ENCODE measurements around the gene ACVR1. TPM values are rescaled to one million over a fixed set of nuclear protein-coding genes. Genes with fewer than 3 reads are reported as not detected.

The ACVR1 gene
- total and polyA plus RNA-seq, 2 of the 13 experiments (the other 11 are each of a cell fraction or from before 2014, with no cell fraction given), result 2.3 to 5.4 TPM

DNA sequence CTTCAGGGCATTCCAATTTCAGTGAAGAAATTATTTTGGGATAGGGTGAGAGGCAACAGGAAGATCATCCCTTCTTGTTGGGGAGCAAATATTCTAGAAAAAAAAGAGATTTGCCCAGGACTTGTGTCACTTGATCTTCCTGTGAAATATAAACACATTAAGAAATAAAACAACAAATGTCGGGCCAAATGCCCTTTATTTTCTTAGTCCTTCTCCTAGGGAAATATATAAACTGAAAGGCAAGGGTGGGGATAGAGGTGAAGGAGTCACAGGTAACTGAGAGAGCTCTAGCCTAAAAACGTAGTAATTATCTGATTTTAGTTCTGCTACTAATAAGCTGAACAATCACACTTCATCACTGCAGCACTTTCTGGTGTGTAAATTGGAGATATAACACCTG is 142.9 kb downstream of the ACVR1 start:
- TF ChIP-seq, protein P1, sequence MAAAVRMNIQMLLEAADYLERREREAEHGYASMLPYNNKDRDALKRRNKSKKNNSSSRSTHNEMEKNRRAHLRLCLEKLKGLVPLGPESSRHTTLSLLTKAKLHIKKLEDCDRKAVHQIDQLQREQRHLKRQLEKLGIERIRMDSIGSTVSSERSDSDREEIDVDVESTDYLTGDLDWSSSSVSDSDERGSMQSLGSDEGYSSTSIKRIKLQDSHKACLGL (CRISPR knock-in tag; IDR thresholded peaks at IDR 0.05), result no peak
- TF ChIP-seq ZNF451 (CRISPR knock-in tag; IDR thresholded peaks at IDR 0.05) (no peak), NR2F2 (IDR thresholded peaks at IDR 0.05; ENCODE audit: borderline replicate concordance, low read depth) (no peak), ZNF768 (CRISPR knock-in tag; IDR thresholded peaks at IDR 0.05) (no peak), ZNF724P (CRISPR knock-in tag; IDR thresholded peaks at IDR 0.05; ENCODE audit: borderline replicate concordance) (no peak), ONECUT2 (CRISPR knock-in tag; IDR thresholded peaks at IDR 0.05) (no peak), ETV5 (CRISPR knock-in tag; IDR thresholded peaks at IDR 0.05; ENCODE audit: borderline replicate concordance) (no peak)
- TF ChIP-seq, protein P2, sequence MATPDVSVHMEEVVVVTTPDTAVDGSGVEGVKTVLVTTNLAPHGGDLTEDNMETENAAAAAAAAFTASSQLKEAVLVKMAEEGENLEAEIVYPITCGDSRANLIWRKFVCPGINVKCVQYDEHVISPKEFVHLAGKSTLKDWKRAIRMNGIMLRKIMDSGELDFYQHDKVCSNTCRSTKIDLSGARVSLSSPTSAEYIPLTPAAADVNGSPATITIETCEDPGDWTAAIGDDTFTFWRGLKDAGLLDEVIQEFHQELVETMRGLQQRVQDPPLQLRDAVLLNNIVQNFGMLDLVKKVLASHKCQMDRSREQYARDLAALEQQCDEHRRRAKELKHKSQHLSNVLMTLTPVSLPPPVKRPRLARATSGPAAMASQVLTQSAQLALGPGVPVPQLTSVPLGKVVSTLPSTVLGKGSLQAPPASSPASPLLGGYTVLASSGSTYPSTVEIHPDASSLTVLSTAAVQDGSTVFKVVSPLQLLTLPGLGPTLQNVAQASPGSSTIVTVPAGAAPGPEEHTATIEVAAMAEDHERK (CRISPR knock-in tag; IDR thresholded peaks at IDR 0.05; ENCODE audit: low read depth), result no peak
- TF ChIP-seq, protein P3, sequence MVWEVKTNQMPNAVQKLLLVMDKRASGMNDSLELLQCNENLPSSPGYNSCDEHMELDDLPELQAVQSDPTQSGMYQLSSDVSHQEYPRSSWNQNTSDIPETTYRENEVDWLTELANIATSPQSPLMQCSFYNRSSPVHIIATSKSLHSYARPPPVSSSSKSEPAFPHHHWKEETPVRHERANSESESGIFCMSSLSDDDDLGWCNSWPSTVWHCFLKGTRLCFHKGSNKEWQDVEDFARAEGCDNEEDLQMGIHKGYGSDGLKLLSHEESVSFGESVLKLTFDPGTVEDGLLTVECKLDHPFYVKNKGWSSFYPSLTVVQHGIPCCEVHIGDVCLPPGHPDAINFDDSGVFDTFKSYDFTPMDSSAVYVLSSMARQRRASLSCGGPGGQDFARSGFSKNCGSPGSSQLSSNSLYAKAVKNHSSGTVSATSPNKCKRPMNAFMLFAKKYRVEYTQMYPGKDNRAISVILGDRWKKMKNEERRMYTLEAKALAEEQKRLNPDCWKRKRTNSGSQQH (CRISPR knock-in tag; IDR thresholded peaks at IDR 0.05; ENCODE audit: low read depth), result no peak
- in situ Hi-C loops (cut with HindIII; ENCODE audit: extremely low pct_ligation_motif_present, low pct_unique_long_range_greater_than_20kb), result no loop called here
- Histone ChIP-seq H2AFZ (ENCODE audit: low read length) (no peak overlapping the region), H3K4me3 (replicated peaks in 1 of 3; ENCODE audit: insufficient read depth in 1 of 3, low read depth in 2 of 3, low read length in 3 of 3) (no peak overlapping the region), H4K20me1 (ENCODE audit: insufficient read depth, low read length) (no peaks in the 10 kb centered on the region), H3K9me3 (ENCODE audit: low read length) (no peaks in the 10 kb centered on the region), H3K4me2 (ENCODE audit: low read depth, low read length) (no peak overlapping the region), H3K9ac (ENCODE audit: insufficient read depth, low read depth, low read length) (no peak overlapping the region), H3K4me1 (ENCODE audit: insufficient read depth, low read length) (no peaks in the 10 kb centered on the region), H3K79me2 (ENCODE audit: insufficient read depth, low read length) (no peaks in the 10 kb centered on the region), H3K27me3 (ENCODE audit: control insufficient read depth in 1 of 2, insufficient read depth in 2 of 2, low read length in 2 of 2) (no peaks in the 10 kb centered on the region), H3K36me3 (replicated peaks in 1 of 2; ENCODE audit: control insufficient read depth in 1 of 2, insufficient read depth in 2 of 2, low read length in 2 of 2) (peaks cover 1 to 10% of the 10 kb centered on the region in 2 experiments), H3K27ac (ENCODE audit: extremely low read length, insufficient read depth, low read length) (no peak overlapping the region)
- ATAC-seq, result no peak
- BruUV-seq (replicated peaks), result no TSS peak
- ChIA-PET POLR2A (no interaction called here), CTCF (ENCODE audit: low intra/inter-chr PET ratio, low total read pairs) (no interaction called here)
- no peak for FAIRE-seq
- intact Hi-C loops (cut with micrococcal nuclease; ENCODE audit: unreplicated experiment), result no loop called here
- DNase-seq (ENCODE audit: low spot score), result no peak
- 90% methylated on average over 2 of the region's 2 CpGs for WGBS (ENCODE audit: low lambda C conversion rate)
